ENCODE measurements around the gene GIPC3. TPM values are rescaled to one million over a fixed set of nuclear protein-coding genes. Genes with fewer than 3 reads are reported as not detected.

The GIPC3 gene
- polyA plus RNA-seq, 5 donors: 3.9 to 6.3 (median 4.2) TPM

- DNase-seq: no peak
These were observed 49.3 kb downstream of the GIPC3 start for GRCh38 chr19:3634496-3635045.

DNA sequence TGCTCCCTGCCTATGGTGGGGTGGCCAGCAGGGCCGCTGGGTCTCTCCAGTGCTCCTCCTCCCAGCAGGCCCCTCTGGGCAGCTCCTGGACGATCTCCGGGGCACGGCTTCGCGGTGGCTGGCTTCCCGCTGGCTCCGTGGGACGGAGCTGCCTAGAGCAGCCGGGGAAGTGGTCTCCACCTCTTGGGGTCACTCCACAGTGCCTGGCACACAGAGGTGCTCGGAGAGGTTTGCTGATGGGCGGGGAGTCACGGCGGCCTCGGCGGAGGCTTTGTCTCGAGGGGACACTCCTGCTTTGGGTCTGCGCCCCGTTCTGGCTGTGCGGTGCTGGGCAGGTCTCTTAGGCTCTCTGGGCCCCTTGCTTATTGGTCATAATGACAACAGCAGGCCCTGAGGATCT, 51.2 kb downstream of the GIPC3 start:
- no peak for DNase-seq

GRCh38 chr19:3636962-3637361, 51.7 kb downstream of the GIPC3 start:
- DNase-seq: no peak

GRCh38 chr19:3637621-3638020, 52.3 kb downstream of the GIPC3 start:
- no peak for DNase-seq

- DNase-seq: no peak
These were observed 53.2 kb downstream of the GIPC3 start for GRCh38 chr19:3638208-3639193.

- no peak for DNase-seq
These were observed 54.2 kb downstream of the GIPC3 start for GRCh38 chr19:3639479-3639878.

DNA sequence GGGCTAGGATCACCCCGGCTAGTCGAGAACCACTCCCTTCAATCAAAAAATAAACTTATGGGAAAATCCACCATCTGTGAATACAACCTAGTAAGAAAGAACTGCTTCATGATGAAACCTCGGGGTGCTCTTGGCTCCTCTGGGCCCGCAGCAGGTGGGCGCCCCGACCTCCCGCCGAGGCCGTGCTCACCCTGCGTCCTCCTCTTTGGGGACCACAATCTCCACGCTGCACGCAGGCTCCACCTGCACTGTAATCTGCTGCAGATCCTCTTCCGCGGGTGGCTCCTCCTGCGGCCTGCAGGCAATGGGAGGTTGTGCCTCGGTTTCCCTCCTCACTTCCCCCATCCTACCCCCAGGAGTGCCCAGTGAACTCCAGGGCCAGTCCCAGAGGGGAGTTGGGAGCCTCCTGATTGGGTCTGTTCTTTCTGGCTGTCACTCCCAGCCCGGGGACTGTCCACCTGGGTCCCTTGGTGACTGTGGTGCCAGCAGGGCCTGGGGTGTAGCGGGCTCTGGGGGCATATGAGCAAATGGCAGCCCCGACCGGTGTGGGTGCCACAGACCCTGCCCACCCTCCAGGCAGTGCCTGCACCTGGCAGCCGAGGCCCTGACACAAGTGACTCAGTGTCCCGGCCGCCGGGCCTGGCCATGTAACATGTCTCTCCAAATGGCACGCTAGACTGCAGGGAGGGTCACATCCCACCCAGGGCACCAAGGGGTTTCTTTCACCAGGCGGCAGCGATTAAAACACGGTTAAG, 56.4 kb downstream of the GIPC3 start:
- DNase-seq: no peak

GRCh38 chr19:3642296-3642695, 57.0 kb downstream of the GIPC3 start:
- DNase-seq: no peak

Other genes with a start within 250 kb of the GIPC3 start
- gene NFIC, start 218.9 kb upstream of the GIPC3 start, polyA plus RNA-seq (ENCODE audit: insufficient read depth in 1 of 5, insufficient read length in 5 of 5, low replicate concordance in 1 of 5): 10 to 100 TPM; 31.3 to 72.3 (median 36.8) TPM
- gene SMIM24, start 105.0 kb upstream of the GIPC3 start, polyA plus RNA-seq (ENCODE audit: insufficient read depth in 1 of 5, insufficient read length in 5 of 5, low replicate concordance in 1 of 5): 1 to 10 TPM in 3 of 5 donors, under 1 TPM in 2; 0.59 to 3.7 (median 1.1) TPM
- gene SMIM44, start 102.0 kb upstream of the GIPC3 start, polyA plus RNA-seq (ENCODE audit: insufficient read depth in 1 of 5, insufficient read length in 5 of 5, low replicate concordance in 1 of 5): not detected
- 10 to 100 TPM in 1 of 5 donors, 1 to 10 TPM in 4; 4.4 to 11.5 (median 6.6) TPM for gene DOHH, start 84.8 kb upstream of the GIPC3 start, polyA plus RNA-seq (ENCODE audit: insufficient read depth in 1 of 5, insufficient read length in 5 of 5, low replicate concordance in 1 of 5)
- 10 to 100 TPM; 37.0 to 63.1 (median 50.3) TPM for gene FZR1, start 79.2 kb upstream of the GIPC3 start, polyA plus RNA-seq (ENCODE audit: insufficient read depth in 1 of 5, insufficient read length in 5 of 5, low replicate concordance in 1 of 5)
- 1 to 10 TPM; 2.3 to 7.5 (median 4.6) TPM for gene TEKTIP1, start 46.3 kb upstream of the GIPC3 start, polyA plus RNA-seq (ENCODE audit: insufficient read depth in 1 of 5, insufficient read length in 5 of 5, low replicate concordance in 1 of 5)
- 10 to 100 TPM; 28.1 to 48.9 (median 36.4) TPM for gene MFSD12, start 27.9 kb upstream of the GIPC3 start, polyA plus RNA-seq (ENCODE audit: insufficient read depth in 1 of 5, insufficient read length in 5 of 5, low replicate concordance in 1 of 5)
- 100 to 1,000 TPM in 1 of 5 donors, 10 to 100 TPM in 4; 72.5 to 129 (median 85.3) TPM for gene HMG20B, start 12.5 kb upstream of the GIPC3 start, polyA plus RNA-seq (ENCODE audit: insufficient read depth in 1 of 5, insufficient read length in 5 of 5, low replicate concordance in 1 of 5)
- gene TBXA2R, start 21.4 kb downstream of the GIPC3 start, polyA plus RNA-seq (ENCODE audit: insufficient read depth in 1 of 5, insufficient read length in 5 of 5, low replicate concordance in 1 of 5): 1 to 10 TPM; 1.6 to 3.8 (median 2.7) TPM
- 10 to 100 TPM; 18.4 to 34.7 (median 26.0) TPM for gene CACTIN, start 41.3 kb downstream of the GIPC3 start, polyA plus RNA-seq (ENCODE audit: insufficient read depth in 1 of 5, insufficient read length in 5 of 5, low replicate concordance in 1 of 5)
- gene PIP5K1C, start 115.0 kb downstream of the GIPC3 start, polyA plus RNA-seq (ENCODE audit: insufficient read depth in 1 of 5, insufficient read length in 5 of 5, low replicate concordance in 1 of 5): 10 to 100 TPM; 16.6 to 32.1 (median 23.6) TPM
- gene TJP3, start 122.9 kb downstream of the GIPC3 start, polyA plus RNA-seq (ENCODE audit: insufficient read depth in 1 of 5, insufficient read length in 5 of 5, low replicate concordance in 1 of 5): 10 to 100 TPM in 4 of 5 donors, 1 to 10 TPM in 1; 9.4 to 20.0 (median 16.0) TPM
- gene APBA3, start 176.2 kb downstream of the GIPC3 start, polyA plus RNA-seq (ENCODE audit: insufficient read depth in 1 of 5, insufficient read length in 5 of 5, low replicate concordance in 1 of 5): 10 to 100 TPM; 11.0 to 23.3 (median 18.1) TPM
- gene MRPL54, start 177.2 kb downstream of the GIPC3 start, polyA plus RNA-seq (ENCODE audit: insufficient read depth in 1 of 5, insufficient read length in 5 of 5, low replicate concordance in 1 of 5): 10 to 100 TPM; 22.2 to 46.5 (median 24.4) TPM
- not detected for gene RAX2, start 186.8 kb downstream of the GIPC3 start, polyA plus RNA-seq (ENCODE audit: insufficient read depth in 1 of 5, insufficient read length in 5 of 5, low replicate concordance in 1 of 5)
- gene MATK, start 200.9 kb downstream of the GIPC3 start, polyA plus RNA-seq (ENCODE audit: insufficient read depth in 1 of 5, insufficient read length in 5 of 5, low replicate concordance in 1 of 5): 1 to 10 TPM in 4 of 5 donors, under 1 TPM in 1; 0.84 to 2.7 (median 1.1) TPM